ENCODE results near the gene RB1. TPM values are rescaled to one million over a fixed set of nuclear protein-coding genes. Genes with fewer than 3 reads are reported as not detected.
"Not testable (repeated sequence)": the region's sequence is repeated elsewhere in the genome, so short reads cannot be mapped to it uniquely, and the experiment has no call there.

RB1 gene
- total RNA-seq, 2 donors from 2014 or later: 32.5 to 37.7 TPM

DNA sequence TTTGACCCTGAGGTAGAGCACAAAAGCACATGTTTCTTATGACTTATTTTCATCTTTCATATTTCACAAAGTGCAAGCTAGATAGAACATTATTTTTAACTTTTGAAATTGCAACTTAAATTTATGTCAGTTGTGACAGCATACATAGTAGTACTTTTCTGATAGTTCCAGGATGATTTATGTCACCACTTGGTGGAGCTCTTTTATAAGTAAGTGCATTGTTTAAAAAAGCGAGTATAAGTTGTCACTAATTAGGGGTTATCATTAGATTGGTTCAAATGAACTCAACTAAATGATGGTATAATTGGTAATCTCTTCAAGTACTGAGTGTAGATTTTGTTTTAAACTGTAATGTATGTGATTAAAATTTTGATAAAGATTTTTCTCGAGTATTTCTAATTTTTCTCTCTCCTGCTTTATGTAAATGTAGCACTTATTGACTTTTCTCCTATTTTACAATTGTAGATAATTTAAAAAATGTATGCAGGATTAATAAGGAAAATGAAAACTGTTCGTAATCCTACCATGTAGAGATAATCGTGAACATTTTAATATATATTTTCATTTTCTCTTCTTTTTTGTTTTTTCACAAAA, 31.1 kb downstream of the RB1 start:
- H3K9me3 Mint-ChIP-seq: peaks cover 0 to 4% of the 10 kb centered on the region in 2 donors

DNA sequence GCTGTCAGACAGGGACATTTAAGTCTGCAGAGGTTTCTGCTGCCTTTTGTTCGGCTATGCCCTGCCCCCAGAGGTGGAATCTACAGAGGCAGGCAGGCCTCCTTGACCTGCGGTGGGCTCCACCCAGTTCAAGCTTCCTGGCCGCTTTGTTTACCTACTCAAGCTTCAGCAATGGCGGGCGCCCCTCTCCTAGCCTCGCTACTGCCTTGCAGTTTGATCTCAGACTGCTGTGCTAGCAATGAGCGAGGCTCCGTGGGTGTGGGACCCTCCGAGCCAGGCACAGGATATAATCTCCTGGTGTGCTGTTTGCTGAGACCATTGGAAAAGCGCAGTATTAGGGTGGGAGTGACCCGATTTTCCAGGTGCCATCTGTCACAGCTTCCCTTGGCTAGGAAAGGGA, 35.6 kb downstream of the RB1 start:
- DNase-seq; ATAC-seq (replicated peaks in 1 of 2); H3K27ac Mint-ChIP-seq; H3K4me3 Mint-ChIP-seq; H3K4me1 Mint-ChIP-seq (ENCODE audit: low read depth); H3K27me3 Mint-ChIP-seq (ENCODE audit: low read depth); H3K9me3 Mint-ChIP-seq: not testable (repeated sequence)
- peaks cover 10 to 18% of the 10 kb centered on the region in 2 donors for H3K36me3 Mint-ChIP-seq (ENCODE audit: insufficient read depth in 2 of 2)

More for the DNA sequence above, 31.1 kb downstream of the RB1 start:
- ATAC-seq (replicated peaks in 1 of 2): peak; percentile 51 to 53
- peak overlapping the region; percentile 57 for H3K27ac Mint-ChIP-seq
- H3K36me3 Mint-ChIP-seq (ENCODE audit: insufficient read depth in 2 of 2): peaks cover 9 to 17% of the 10 kb centered on the region in 2 donors
- no peak overlapping the region for H3K4me3 Mint-ChIP-seq
- no peak for DNase-seq
- H3K4me1 Mint-ChIP-seq (ENCODE audit: low read depth): peaks cover 5% of the 10 kb centered on the region
- H3K27me3 Mint-ChIP-seq (ENCODE audit: low read depth): no peaks in the 10 kb centered on the region

DNA sequence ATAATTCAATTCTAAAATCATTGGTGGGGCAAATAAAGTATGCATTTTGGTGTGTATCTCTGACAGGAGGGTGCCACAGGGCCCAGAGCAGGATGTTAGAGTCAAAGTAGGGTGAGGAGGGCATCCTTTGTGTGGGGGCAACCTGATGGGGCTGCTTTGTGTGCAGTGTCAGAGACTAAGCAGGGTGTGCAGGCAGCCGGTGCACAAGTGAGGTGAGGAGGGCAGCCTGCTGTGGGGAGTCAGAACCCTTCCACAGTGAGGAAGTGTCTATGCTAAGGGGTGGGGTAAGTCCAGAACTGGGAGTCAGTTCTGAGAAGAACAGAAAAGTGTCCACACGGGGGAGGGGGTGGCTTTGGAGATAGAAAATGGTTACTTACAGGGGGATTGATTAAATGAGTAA, 40.7 kb downstream of the RB1 start:
- DNase-seq: no peak
- Mint-ChIP-seq H3K9me3 (no peaks in the 10 kb centered on the region), H3K27ac (no peak overlapping the region)

GRCh38 chr13:48346583-48346982, 43.0 kb downstream of the RB1 start:
- peak; percentile 74 to 92 for ATAC-seq (replicated peaks in 1 of 2)
- Mint-ChIP-seq H3K36me3 (ENCODE audit: insufficient read depth in 2 of 2) (peaks cover 12 to 31% of the 10 kb centered on the region in 2 donors), H3K27ac (no peak overlapping the region), H3K9me3 (peaks cover 0 to 2% of the 10 kb centered on the region in 2 donors), H3K27me3 (ENCODE audit: low read depth) (no peaks in the 10 kb centered on the region), H3K4me3 (no peak overlapping the region), H3K4me1 (ENCODE audit: low read depth) (no peaks in the 10 kb centered on the region)
- DNase-seq: no peak

More for the DNA sequence above, 40.7 kb downstream of the RB1 start:
- Mint-ChIP-seq H3K27me3 (ENCODE audit: low read depth) (no peaks in the 10 kb centered on the region), H3K4me1 (ENCODE audit: low read depth) (no peaks in the 10 kb centered on the region), H3K4me3 (no peak overlapping the region), H3K36me3 (ENCODE audit: insufficient read depth in 2 of 2) (peaks cover 8 to 16% of the 10 kb centered on the region in 2 donors)
- no peak for ATAC-seq (replicated peaks in 1 of 2)

DNA sequence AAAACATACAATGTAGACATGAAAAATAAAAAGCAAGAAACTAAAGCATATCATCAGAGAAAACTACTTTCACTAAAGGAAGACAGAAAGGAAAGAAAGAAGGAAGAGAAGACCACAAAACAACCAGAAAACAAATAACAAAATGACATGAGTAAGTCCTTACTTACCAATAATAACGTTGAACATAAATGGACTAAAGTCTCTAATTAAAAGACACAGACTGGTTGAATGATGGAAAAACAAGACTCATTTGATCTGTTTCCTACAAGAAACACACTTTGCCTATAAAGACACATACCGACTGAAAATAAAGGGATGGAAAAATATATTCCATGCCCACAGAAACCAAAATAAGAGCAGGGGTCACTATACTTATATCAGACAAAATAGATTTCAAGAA, 46.0 kb downstream of the RB1 start:
- peaks cover 8 to 14% of the 10 kb centered on the region in 2 donors for H3K9me3 Mint-ChIP-seq
- no peak overlapping the region for H3K27ac Mint-ChIP-seq
- no peak for ATAC-seq (replicated peaks in 1 of 2)
- no peak overlapping the region for H3K4me3 Mint-ChIP-seq
- DNase-seq: no peak
- peaks cover 33 to 56% of the 10 kb centered on the region in 2 donors for H3K36me3 Mint-ChIP-seq (ENCODE audit: insufficient read depth in 2 of 2)
- H3K27me3 Mint-ChIP-seq (ENCODE audit: low read depth): no peaks in the 10 kb centered on the region
- H3K4me1 Mint-ChIP-seq (ENCODE audit: low read depth): no peaks in the 10 kb centered on the region

DNA sequence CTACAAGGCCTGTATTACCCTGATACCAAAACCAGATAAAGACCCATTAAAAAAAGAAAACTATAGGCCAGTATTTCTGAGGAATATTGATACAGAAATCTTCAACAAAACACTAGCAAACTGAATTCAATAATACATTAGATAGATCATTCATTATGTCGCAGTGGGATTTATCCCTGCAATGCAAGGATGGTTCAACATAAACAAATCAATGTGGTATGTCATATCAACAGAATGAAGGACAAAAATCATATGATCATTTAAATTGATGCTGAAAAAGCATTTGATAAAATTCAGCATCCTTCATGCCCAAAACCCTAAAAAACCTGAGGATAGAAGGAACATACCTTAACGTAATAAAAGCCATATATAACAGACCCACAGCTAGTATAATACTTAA, 50.0 kb downstream of the RB1 start:
- Mint-ChIP-seq H3K9me3 (peaks cover 14 to 19% of the 10 kb centered on the region in 2 donors), H3K27ac (no peak overlapping the region), H3K27me3 (ENCODE audit: low read depth) (no peaks in the 10 kb centered on the region), H3K36me3 (ENCODE audit: insufficient read depth in 2 of 2) (peaks cover 31 to 54% of the 10 kb centered on the region in 2 donors), H3K4me1 (ENCODE audit: low read depth) (no peaks in the 10 kb centered on the region), H3K4me3 (no peak overlapping the region)
- no peak for DNase-seq
- ATAC-seq (replicated peaks in 1 of 2): no peak

- H3K27me3 Mint-ChIP-seq (ENCODE audit: low read depth); H3K27ac Mint-ChIP-seq; H3K4me3 Mint-ChIP-seq; DNase-seq; H3K4me1 Mint-ChIP-seq (ENCODE audit: low read depth); ATAC-seq (replicated peaks in 1 of 2): not testable (repeated sequence)
- Mint-ChIP-seq H3K36me3 (ENCODE audit: insufficient read depth in 2 of 2) (peaks cover 31 to 42% of the 10 kb centered on the region in 2 donors), H3K9me3 (peaks cover 14 to 19% of the 10 kb centered on the region in 2 donors)
Measured at GRCh38 chr13:48355524-48355923, 52.0 kb downstream of the RB1 start.

- Mint-ChIP-seq H3K4me1 (ENCODE audit: low read depth) (no peaks in the 10 kb centered on the region), H3K27ac (no peak overlapping the region), H3K4me3 (no peak overlapping the region), H3K36me3 (ENCODE audit: insufficient read depth in 2 of 2) (peaks cover 28 to 32% of the 10 kb centered on the region in 2 donors), H3K9me3 (peaks cover 14 to 16% of the 10 kb centered on the region in 2 donors), H3K27me3 (ENCODE audit: low read depth) (no peaks in the 10 kb centered on the region)
- no peak for DNase-seq
- no peak for ATAC-seq (replicated peaks in 1 of 2)
Measured at GRCh38 chr13:48356750-48357149, 53.2 kb downstream of the RB1 start.

DNA sequence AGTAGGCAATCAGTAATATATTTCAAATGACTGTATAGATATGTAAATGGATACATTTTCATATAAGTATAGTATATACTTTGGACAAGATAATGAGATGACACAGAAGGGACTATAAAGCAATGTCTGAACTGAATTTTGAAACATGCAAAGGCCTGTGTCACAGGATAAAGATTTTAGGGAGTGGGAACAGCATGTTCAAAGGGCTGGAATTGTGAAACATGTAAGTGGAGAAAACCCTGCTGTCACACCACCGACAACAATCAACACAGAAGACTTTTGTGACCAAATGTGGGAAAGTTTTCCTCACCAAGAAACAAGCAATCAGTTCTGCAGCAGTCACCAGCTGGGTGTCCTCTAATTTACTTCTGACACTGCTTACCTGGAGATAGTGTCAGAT, 66.4 kb downstream of the RB1 start:
- DNase-seq: no peak
- Mint-ChIP-seq H3K9me3 (no peaks in the 10 kb centered on the region), H3K4me1 (ENCODE audit: low read depth) (no peaks in the 10 kb centered on the region), H3K4me3 (no peak overlapping the region), H3K27me3 (ENCODE audit: low read depth) (no peaks in the 10 kb centered on the region), H3K27ac (no peak overlapping the region), H3K36me3 (ENCODE audit: insufficient read depth in 2 of 2) (peaks cover 0 to 16% of the 10 kb centered on the region in 2 donors)
- no peak for ATAC-seq (replicated peaks in 1 of 2)

GRCh38 chr13:48370815-48371214, 67.3 kb downstream of the RB1 start:
- DNase-seq (no peak), ATAC-seq (replicated peaks in 1 of 2) (no peak)
- H3K4me3 Mint-ChIP-seq: no peak overlapping the region
- H3K27me3 Mint-ChIP-seq (ENCODE audit: low read depth): no peaks in the 10 kb centered on the region
- no peaks in the 10 kb centered on the region for H3K9me3 Mint-ChIP-seq
- H3K36me3 Mint-ChIP-seq (ENCODE audit: insufficient read depth in 2 of 2): peaks cover 0 to 17% of the 10 kb centered on the region in 2 donors
- no peak overlapping the region for H3K27ac Mint-ChIP-seq
- H3K4me1 Mint-ChIP-seq (ENCODE audit: low read depth): no peaks in the 10 kb centered on the region

DNA sequence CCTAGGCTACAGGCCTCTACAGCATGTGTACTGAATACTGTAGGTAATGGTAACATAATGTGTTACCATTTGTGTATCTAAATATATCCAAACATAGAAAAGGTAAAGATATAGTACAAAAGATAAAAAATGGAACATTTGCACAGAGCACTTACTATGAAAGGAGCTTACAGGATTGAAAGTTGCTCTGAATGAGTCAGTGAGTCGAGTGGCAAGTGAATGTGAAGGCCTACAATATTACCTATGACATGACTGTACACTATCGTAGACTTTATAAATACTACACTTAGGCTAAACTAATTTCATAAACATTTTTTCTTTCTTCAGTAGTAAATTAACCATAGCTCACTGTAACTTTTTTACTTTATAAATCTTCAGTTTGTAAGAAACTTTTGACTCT, 74.3 kb downstream of the RB1 start:
- no peaks in the 10 kb centered on the region for H3K9me3 Mint-ChIP-seq
- DNase-seq: no peak
- H3K27me3 Mint-ChIP-seq (ENCODE audit: low read depth): no peaks in the 10 kb centered on the region
- no peak overlapping the region for H3K4me3 Mint-ChIP-seq
- ATAC-seq (replicated peaks in 1 of 2): no peak
- H3K27ac Mint-ChIP-seq: no peak overlapping the region
- H3K4me1 Mint-ChIP-seq (ENCODE audit: low read depth): no peaks in the 10 kb centered on the region
- H3K36me3 Mint-ChIP-seq (ENCODE audit: insufficient read depth in 2 of 2): peaks cover 1 to 15% of the 10 kb centered on the region in 2 donors

DNA sequence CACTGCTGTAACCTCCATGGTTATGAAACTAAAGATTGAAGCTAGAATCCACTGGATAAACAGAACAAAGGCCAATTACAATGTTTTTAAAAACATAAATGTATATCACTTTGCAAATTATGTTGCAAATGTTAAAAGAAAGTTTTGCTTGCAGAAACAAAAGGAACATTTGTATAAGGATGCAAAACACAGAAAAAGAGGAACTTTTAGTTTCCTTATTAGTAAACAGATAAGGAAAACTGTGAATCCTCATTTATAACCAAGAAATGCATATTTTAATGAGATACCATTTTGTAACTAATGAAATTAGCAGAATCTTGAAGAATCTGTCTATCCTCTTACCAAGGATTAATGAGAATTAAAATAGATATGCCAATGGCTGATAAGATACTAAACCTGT, 77.0 kb downstream of the RB1 start:
- Mint-ChIP-seq H3K27ac (no peak overlapping the region), H3K4me3 (no peak overlapping the region), H3K9me3 (no peaks in the 10 kb centered on the region), H3K36me3 (ENCODE audit: insufficient read depth in 2 of 2) (peaks cover 6 to 8% of the 10 kb centered on the region in 2 donors), H3K27me3 (ENCODE audit: low read depth) (no peaks in the 10 kb centered on the region), H3K4me1 (ENCODE audit: low read depth) (no peaks in the 10 kb centered on the region)
- ATAC-seq (replicated peaks in 1 of 2) (no peak), DNase-seq (no peak)

DNA sequence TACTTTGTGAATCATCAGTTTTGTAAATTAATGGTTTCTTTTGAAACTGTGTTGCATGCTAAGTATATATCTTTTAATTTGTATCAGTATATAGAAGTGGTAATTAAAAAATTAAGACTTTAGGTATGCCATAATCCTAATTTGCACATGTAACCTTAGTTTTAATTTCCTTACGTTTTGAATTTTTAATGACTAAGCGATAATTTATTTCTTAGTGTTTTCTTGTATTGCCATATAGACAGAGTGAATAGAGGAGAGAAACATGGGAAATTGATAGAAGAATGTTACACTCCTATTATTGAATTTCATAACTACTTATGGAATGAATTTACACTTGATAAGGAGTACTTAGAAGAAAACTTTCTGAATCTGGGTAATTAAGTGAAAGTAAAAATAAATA, 79.8 kb downstream of the RB1 start:
- H3K27me3 Mint-ChIP-seq (ENCODE audit: low read depth): no peaks in the 10 kb centered on the region
- no peak for DNase-seq
- no peaks in the 10 kb centered on the region for H3K4me1 Mint-ChIP-seq (ENCODE audit: low read depth)
- no peak for ATAC-seq (replicated peaks in 1 of 2)
- no peak overlapping the region for H3K4me3 Mint-ChIP-seq
- H3K9me3 Mint-ChIP-seq: no peaks in the 10 kb centered on the region
- H3K36me3 Mint-ChIP-seq (ENCODE audit: insufficient read depth in 2 of 2): peaks cover 6 to 7% of the 10 kb centered on the region in 2 donors
- no peak overlapping the region for H3K27ac Mint-ChIP-seq

DNA sequence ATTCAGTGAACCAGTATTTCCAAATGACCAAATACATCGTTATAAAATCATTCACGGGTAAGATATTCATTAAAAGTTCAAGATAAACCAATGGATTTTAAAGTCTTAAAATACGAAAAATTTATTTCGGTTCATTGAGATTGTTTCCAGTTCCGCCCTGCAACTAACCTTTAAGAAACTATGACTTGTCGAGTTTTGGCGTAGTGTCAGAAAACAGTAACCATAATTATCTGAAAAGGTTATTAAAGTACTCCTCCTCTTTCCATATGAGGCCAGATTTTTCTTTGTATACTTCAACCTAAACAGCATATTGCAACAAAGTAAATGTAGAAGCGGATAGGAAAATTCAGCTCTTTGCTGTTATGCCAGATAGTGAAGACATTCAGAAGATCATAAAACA, 83.3 kb downstream of the RB1 start:
- ATAC-seq (replicated peaks in 1 of 2) (no peak), DNase-seq (no peak)
- Mint-ChIP-seq H3K4me1 (ENCODE audit: low read depth) (no peaks in the 10 kb centered on the region), H3K36me3 (ENCODE audit: insufficient read depth in 2 of 2) (peaks cover 8 to 12% of the 10 kb centered on the region in 2 donors), H3K27ac (no peak overlapping the region), H3K27me3 (ENCODE audit: low read depth) (no peaks in the 10 kb centered on the region), H3K9me3 (no peaks in the 10 kb centered on the region), H3K4me3 (no peak overlapping the region)

Data from activated T-cell treated with anti-CD3 and anti-CD28 coated beads, Interleukin-2, amount 50 U/mL, for 72 hours (primary cell).